Karpas-422 (cell line): ENCODE data around the gene RNF115. TPM values are rescaled to one million over a fixed set of nuclear protein-coding genes. Genes with fewer than 3 reads are reported as not detected.
"Not testable (repeated sequence)": the region's sequence is repeated elsewhere in the genome, so short reads cannot be mapped to it uniquely, and the experiment has no call there.

Source experiments
- DNase-seq: peaks from one replicate; pipeline ENCODE4 v3.0.0-alpha.2; 2015
- H2AFZ ChIP-seq: fragments of 200-600 bp; sonication (generic); 2 replicates; pipeline ENCODE4 v1.6.1; 2014; ENCODE audit warnings: antibody characterized with exemption, low read length, mixed read lengths
- H3K27ac ChIP-seq: fragments of 200-600 bp; sonication (generic); 2 replicates; pipeline ENCODE4 v1.5.1; 2014; ENCODE audit warnings: mild to moderate bottlenecking, low read length, moderate library complexity
- H3K27me3 ChIP-seq: fragments of 200-600 bp; sonication (generic); 2 replicates; pipeline ENCODE4 v1.6.1; 2014; ENCODE audit warnings: low read length, mixed read lengths
- H3K36me3 ChIP-seq: fragments of 200-600 bp; sonication (generic); 2 replicates; pipeline ENCODE4 v1.6.1; 2014; ENCODE audit warnings: low read length, mixed read lengths; ENCODE audit not compliant: insufficient read depth
- H3K4me1 ChIP-seq: fragments of 200-600 bp; sonication (generic); 2 replicates; pipeline ENCODE4 v1.6.1; 2014; ENCODE audit warnings: mild to moderate bottlenecking, low read length, mixed read lengths
- H3K4me2 ChIP-seq: fragments of 200-600 bp; sonication (generic); 2 replicates; pipeline ENCODE4 v1.6.1; 2014; ENCODE audit warnings: low read length, low read depth, mild to moderate bottlenecking; ENCODE audit not compliant: poor library complexity, severe bottlenecking
- H3K4me3 ChIP-seq: fragments of 200-600 bp; sonication (generic); 2 replicates; pipeline ENCODE4 v1.5.1; 2014; ENCODE audit warnings: mild to moderate bottlenecking, antibody characterized with exemption, low read length, mixed read lengths
- H3K79me2 ChIP-seq: fragments of 200-600 bp; sonication (generic); 2 replicates; pipeline ENCODE4 v1.6.1; 2014; ENCODE audit warnings: mild to moderate bottlenecking, low read length, mixed read lengths
- H3K9ac ChIP-seq: fragments of 200-600 bp; sonication (generic); 2 replicates; pipeline ENCODE4 v1.6.0; 2014; ENCODE audit warnings: low read length
- H3K9me2 ChIP-seq: fragments of 200-600 bp; sonication (generic), shearing (Covaris generic); replicated peaks from 2 replicates; pipeline ENCODE4 v1.6.0; 2014; ENCODE audit warnings: mild to moderate bottlenecking, low read length, moderate library complexity; ENCODE audit not compliant: insufficient read depth
- H3K9me3 ChIP-seq: fragments of 300-700, 200-600 bp; sonication (generic); 2 replicates; pipeline ENCODE4 v1.6.1; 2014; ENCODE audit warnings: low read length, mixed read lengths
- H4K20me1 ChIP-seq: fragments of 200-600 bp; sonication (generic); 2 replicates; pipeline ENCODE4 v1.6.1; 2014; ENCODE audit warnings: mild to moderate bottlenecking, antibody characterized with exemption, low read length, low read depth; ENCODE audit not compliant: insufficient read depth
- total RNA-seq: library from RNA; depleted of rRNA; stranded (reverse); fragments of >200 nt; shearing (Covaris generic); gene quantifications from 2 replicates; pipeline ENCODE4 v1.2.3, GENCODE V29; 2014; ENCODE audit warnings: low replicate concordance

The RNF115 gene
- total RNA-seq, 1 experiment from 2014 or later, result 21.8 TPM

DNA sequence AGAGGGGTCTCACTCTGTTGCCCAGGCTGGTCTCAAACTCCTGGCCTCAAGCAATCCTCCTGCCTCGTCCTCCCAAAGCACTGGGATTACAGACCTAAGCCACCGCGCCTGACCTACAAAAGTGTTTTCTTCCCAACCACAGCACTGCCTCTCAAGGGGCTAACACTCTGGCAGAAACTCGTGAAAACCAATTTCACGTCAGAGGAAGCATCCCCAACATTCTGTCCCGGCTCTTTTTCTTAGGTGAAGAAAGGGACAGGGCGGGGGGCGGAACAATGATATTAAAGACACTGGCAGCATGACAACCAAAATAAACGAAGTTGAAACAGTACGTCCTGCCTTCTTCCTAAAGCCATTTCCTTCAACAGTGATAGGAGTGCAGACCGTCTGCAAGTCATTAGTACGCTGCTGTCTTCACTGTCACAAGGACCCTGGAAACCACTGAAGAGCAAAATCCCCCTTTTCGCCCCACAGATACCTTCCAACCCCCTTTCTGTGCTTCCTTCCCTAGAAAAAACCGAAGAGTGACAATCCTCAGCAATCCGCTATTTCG, 1.0 kb downstream of the RNF115 start:
- not testable (repeated sequence) for H3K27me3 ChIP-seq, H3K27ac ChIP-seq, H3K4me3 ChIP-seq, H3K9me3 ChIP-seq, DNase-seq, H2AFZ ChIP-seq, H3K9me2 ChIP-seq, H3K4me2 ChIP-seq, H3K9ac ChIP-seq, H4K20me1 ChIP-seq
- H3K36me3 ChIP-seq, result peaks cover 10% of the 10 kb centered on the region
- peaks cover 13% of the 10 kb centered on the region for H3K4me1 ChIP-seq
- H3K79me2 ChIP-seq, result peaks cover 44% of the 10 kb centered on the region

DNA sequence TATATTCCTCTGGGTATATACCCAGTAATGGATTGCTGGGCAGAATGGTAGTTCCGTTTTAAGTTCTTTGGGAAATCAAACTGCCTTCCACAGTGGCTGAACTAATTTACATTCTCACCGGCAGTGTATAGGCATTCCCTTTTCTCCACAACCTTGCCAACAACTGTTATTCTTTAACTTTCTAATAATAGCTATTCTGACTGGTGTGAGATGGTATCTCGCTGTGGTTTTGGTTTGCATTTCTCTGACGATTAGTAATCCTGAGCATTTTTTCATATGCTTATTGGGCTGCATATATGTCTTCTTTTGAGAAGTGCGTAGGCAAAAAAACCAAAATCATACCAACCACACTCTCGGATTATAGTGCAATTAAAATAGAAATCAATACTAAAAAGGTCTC, 5.8 kb downstream of the RNF115 start:
- not testable (repeated sequence) for H3K36me3 ChIP-seq, H3K9ac ChIP-seq, H3K27ac ChIP-seq, H3K9me3 ChIP-seq, H3K27me3 ChIP-seq, H3K4me3 ChIP-seq, H3K4me1 ChIP-seq, H4K20me1 ChIP-seq, H3K4me2 ChIP-seq, DNase-seq, H2AFZ ChIP-seq, H3K9me2 ChIP-seq
- peaks cover 19% of the 10 kb centered on the region for H3K79me2 ChIP-seq

DNA sequence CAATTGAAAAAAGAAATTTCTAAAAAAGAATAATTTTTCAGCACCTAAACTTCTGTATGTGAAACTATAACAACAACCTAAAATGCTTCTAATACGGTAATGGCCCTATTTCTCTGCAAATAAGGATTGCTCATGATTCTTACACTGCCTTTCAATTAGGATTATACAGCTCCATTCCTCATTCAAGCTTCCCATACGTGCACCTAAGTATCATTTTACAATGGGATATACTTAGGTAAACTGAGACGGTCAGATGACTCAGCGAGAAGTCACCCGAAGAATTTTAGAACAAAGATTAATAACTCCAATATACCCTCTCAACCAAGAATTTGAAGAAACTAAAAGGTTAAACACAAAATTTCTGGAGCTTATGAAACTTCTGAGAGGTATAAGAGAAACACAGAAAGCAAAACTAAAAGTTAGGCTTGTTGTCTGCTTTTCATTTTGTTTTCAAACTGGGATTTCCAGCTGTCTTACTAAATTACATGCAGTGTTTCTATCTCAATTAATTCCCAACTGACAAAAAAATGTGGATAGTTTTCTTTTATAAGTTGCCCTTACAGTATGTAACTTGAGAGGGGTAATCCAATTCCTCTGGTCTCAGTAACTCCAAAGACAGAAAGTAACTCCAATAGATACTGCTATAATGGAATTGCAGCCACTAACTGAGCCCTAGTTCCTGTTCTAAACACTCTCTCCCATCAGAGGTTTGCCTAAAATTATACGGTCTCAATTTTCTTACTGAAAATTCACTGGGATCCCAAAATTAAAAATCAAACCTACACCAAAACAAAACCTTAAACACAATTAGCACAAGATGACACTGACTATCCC, 10.7 kb downstream of the RNF115 start:
- H2AFZ ChIP-seq, H3K36me3 ChIP-seq, DNase-seq, H3K4me2 ChIP-seq, H3K27ac ChIP-seq, H3K9me3 ChIP-seq, H3K9ac ChIP-seq, H3K27me3 ChIP-seq, H4K20me1 ChIP-seq, H3K9me2 ChIP-seq, H3K4me1 ChIP-seq, H3K4me3 ChIP-seq: not testable (repeated sequence)
- H3K79me2 ChIP-seq, result peaks cover 21% of the 10 kb centered on the region

DNA sequence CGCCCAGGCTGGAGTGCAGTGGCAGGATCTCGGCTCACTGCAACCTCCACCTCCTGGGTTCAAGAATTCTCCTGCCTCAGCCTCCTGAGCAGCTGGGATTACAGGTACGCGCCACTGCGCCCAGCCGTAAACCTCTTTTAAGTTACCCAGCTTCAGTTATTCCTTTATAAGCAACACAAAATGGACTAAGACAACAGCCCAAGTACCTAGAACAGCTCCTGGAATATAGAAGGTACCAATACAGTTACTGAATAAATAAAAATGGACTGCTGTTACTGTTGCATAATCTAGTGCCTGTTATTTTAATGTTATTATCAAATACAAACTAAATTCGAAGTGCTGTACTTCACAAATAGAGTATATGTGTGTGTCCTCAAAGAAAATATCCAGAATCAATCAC, 17.1 kb downstream of the RNF115 start:
- Histone ChIP-seq H3K27me3 (no peaks in the 10 kb centered on the region), H3K4me1 (peaks cover 35% of the 10 kb centered on the region), H3K27ac (no peak overlapping the region), H2AFZ (no peak overlapping the region), H3K9ac (no peak overlapping the region), H3K9me2 (no peaks in the 10 kb centered on the region), H3K4me3 (no peak overlapping the region), H3K36me3 (no peaks in the 10 kb centered on the region), H3K79me2 (peaks cover 73% of the 10 kb centered on the region), H3K4me2 (no peak overlapping the region), H3K9me3 (no peaks in the 10 kb centered on the region), H4K20me1 (no peaks in the 10 kb centered on the region)
- DNase-seq, result peak; percentile 31

DNA sequence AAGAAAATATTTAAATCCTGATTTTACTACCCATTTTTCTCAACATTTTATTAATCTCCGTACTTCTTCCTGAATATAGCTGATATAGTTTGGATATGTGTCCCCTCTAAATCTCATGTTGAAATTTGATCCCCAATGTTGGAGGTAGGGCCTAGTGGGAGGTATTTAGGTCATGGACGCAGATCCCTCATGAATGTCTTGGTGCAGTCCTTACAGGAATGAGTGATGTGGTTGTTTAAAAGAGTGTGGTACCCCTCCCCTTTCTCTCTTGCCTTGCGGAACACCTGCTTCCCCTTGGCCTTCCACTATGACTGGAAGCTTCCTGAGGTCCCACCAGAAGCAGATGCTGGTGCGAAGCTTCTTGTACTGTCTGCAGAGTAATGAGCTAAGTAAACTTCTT, 17.5 kb downstream of the RNF115 start:
- Histone ChIP-seq H4K20me1 (no peaks in the 10 kb centered on the region), H3K4me2 (no peak overlapping the region), H3K27ac (no peak overlapping the region), H3K36me3 (no peaks in the 10 kb centered on the region), H3K4me3 (no peak overlapping the region), H3K27me3 (no peaks in the 10 kb centered on the region), H3K9ac (no peak overlapping the region), H3K9me3 (no peaks in the 10 kb centered on the region), H3K9me2 (no peaks in the 10 kb centered on the region), H2AFZ (no peak overlapping the region), H3K4me1 (peaks cover 35% of the 10 kb centered on the region), H3K79me2 (peaks cover 77% of the 10 kb centered on the region)
- DNase-seq, result peak; percentile 19

DNA sequence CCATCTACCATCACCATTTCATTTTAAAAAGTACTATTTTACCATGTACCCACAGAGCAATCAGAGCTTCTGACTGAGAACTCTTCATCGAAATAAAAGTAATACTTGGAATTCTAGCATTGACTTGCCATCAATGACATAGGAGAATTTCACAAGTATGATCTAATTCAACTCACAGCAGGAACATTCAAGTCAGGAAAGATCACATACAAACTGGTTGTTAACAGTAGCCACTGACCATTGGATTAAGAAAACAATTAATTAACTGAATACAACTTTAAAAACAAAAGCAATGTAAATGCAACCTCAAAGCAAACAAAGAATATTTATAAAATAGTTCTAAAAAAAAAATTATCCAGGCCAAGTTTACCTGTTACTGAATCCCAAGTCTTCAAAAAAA, 18.8 kb downstream of the RNF115 start:
- Histone ChIP-seq H3K79me2 (peaks cover 91% of the 10 kb centered on the region), H3K9me3 (no peaks in the 10 kb centered on the region), H3K9me2 (no peaks in the 10 kb centered on the region), H4K20me1 (no peaks in the 10 kb centered on the region), H3K4me1 (peaks cover 35% of the 10 kb centered on the region), H3K9ac (no peak overlapping the region), H3K27ac (0 out of 2 replicates have a peak overlapping the region, but pooled peaks have one; percentile 4), H3K36me3 (no peaks in the 10 kb centered on the region), H3K27me3 (no peaks in the 10 kb centered on the region), H3K4me3 (no peak overlapping the region), H3K4me2 (no peak overlapping the region), H2AFZ (no peak overlapping the region)
- DNase-seq, result peak; percentile 22

DNA sequence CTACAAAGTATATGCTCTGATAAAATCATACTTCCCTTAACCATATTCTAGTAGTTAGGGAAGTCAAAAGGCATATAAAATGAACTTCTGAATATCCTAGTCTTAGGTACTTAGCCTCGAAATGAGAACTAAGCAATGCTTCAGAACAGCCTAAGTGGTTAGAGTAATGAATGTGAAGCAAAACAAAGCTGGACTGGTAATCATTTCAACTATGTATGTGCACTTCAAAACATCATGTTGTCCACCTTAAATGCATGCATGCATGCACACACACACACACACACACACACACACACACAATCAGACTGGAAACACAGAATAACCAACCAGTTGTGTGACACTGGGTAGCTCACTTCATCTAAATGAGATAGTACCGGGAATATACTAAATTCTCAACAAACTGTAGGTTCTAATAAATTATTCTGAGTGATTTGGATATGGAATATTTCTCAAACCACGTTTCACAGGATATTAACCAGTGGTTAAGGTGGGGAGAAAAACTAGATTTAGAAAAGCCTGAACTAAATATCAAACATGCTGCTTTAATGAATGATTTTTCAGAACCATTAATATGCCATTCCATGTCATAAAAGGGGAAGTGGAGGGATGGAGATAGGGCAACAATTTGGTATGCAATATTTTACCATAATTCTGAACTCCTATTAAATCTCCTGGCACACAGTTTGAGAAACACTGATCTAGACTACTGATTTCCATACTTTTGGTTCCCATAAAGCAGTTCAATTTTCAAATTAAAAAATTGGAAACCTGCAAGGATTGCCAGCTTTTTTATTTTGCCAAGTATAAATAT, 19.5 kb downstream of the RNF115 start:
- DNase-seq, result peak; percentile 40
- Histone ChIP-seq H3K27me3 (no peaks in the 10 kb centered on the region), H2AFZ (no peak overlapping the region), H3K4me1 (peaks cover 35% of the 10 kb centered on the region), H3K9ac (no peak overlapping the region), H3K9me3 (no peaks in the 10 kb centered on the region), H3K36me3 (no peaks in the 10 kb centered on the region), H3K4me2 (no peak overlapping the region), H3K79me2 (peaks cover 97% of the 10 kb centered on the region), H3K4me3 (no peak overlapping the region), H3K9me2 (no peaks in the 10 kb centered on the region), H4K20me1 (no peaks in the 10 kb centered on the region), H3K27ac (0 out of 2 replicates have a peak overlapping the region, but pooled peaks have one; percentile 4)

DNA sequence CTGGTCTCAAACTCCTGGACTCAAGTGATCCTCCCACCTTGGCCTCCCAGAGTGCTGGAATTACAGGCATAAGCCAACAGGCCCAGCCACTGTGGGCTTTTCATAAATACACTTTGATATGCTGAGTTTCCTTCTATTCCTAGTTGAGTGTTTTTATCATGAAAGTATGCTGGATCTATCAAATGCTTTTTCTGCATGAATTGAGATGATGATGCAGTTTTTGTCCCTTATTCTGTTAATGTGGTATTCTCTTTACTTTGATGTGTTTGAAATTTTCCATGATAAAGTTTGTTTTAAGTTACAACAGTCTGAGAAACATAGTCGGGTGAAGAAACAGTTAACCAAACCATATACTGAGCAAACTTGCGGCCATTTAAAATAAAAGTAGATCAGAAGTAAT, 24.1 kb downstream of the RNF115 start:
- no peak for DNase-seq
- Histone ChIP-seq H3K9me3 (peaks cover 17% of the 10 kb centered on the region), H3K36me3 (0 out of 2 replicates have a peak, but pooled peaks cover 11% of the 10 kb centered on the region), H3K27me3 (no peaks in the 10 kb centered on the region), H2AFZ (no peak overlapping the region), H3K9ac (no peak overlapping the region), H3K4me3 (no peak overlapping the region), H3K79me2 (peaks cover 98% of the 10 kb centered on the region), H3K4me2 (no peak overlapping the region), H3K4me1 (peaks cover 19% of the 10 kb centered on the region), H3K9me2 (no peaks in the 10 kb centered on the region), H4K20me1 (no peaks in the 10 kb centered on the region), H3K27ac (no peak overlapping the region)
